Progenitor cell of endocrine pancreas (in vitro differentiated cells): ENCODE data around the gene MAP3K4. TPM values are rescaled to one million over a fixed set of nuclear protein-coding genes. Genes with fewer than 3 reads are reported as not detected.

Experiments used
- DNase-seq: peaks from one replicate; pipeline ENCODE4 v3.0.0; 2021; ENCODE audit warnings: low spot score; ENCODE audit not compliant: unreplicated experiment
- H3K27ac Mint-ChIP-seq: 2 replicates; pipeline ENCODE4 v1.8.0; 2021; ENCODE audit warnings: mild to moderate bottlenecking, moderate library complexity, mixed read lengths
- H3K27me3 Mint-ChIP-seq: 2 replicates; pipeline ENCODE4 v1.8.0; 2021; ENCODE audit warnings: mixed read lengths
- H3K36me3 Mint-ChIP-seq: 2 replicates; pipeline ENCODE4 v1.8.0; 2022; ENCODE audit warnings: mixed read lengths; ENCODE audit not compliant: insufficient read depth
- H3K4me1 Mint-ChIP-seq: 2 replicates; pipeline ENCODE4 v1.8.0; 2021; ENCODE audit warnings: low read depth, mixed read lengths
- H3K4me3 Mint-ChIP-seq: 2 replicates; pipeline ENCODE4 v1.8.0; 2021; ENCODE audit warnings: low read depth, mild to moderate bottlenecking, moderate library complexity, mixed read lengths
- H3K9me3 Mint-ChIP-seq: 2 replicates; pipeline ENCODE4 v1.8.0; 2021; ENCODE audit warnings: low read depth, mixed read lengths
- CTCF ChIP-seq: fragments of 200-600 bp; sonication (generic); IDR thresholded peaks from one replicate; pipeline ENCODE4 v1.5.0; 2021; ENCODE audit warnings: antibody characterized with exemption, mild to moderate bottlenecking; ENCODE audit not compliant: unreplicated experiment
- total RNA-seq: library from RNA; stranded (reverse); gene quantifications from 2 replicates; pipeline ENCODE4 v1.2.1, GENCODE V29; 2021

The MAP3K4 gene
- total RNA-seq, 1 donor from 2014 or later = 68.1 TPM

- Mint-ChIP-seq H3K4me3 (no peak overlapping the region), H3K4me1 (no peaks in the 10 kb centered on the region), H3K27me3 (no peaks in the 10 kb centered on the region), H3K36me3 (peaks cover 12% of the 10 kb centered on the region), H3K27ac (no peak overlapping the region), H3K9me3 (peaks cover 7% of the 10 kb centered on the region)
- DNase-seq = no peak
- TF ChIP-seq CTCF = no peak
Measured at GRCh38 chr6:161066511-161066910, 74.9 kb downstream of the MAP3K4 start.

- DNase-seq = no peak
- Mint-ChIP-seq H3K4me3 (no peak overlapping the region), H3K4me1 (no peaks in the 10 kb centered on the region), H3K9me3 (peaks cover 7% of the 10 kb centered on the region), H3K36me3 (peaks cover 9% of the 10 kb centered on the region), H3K27ac (no peak overlapping the region), H3K27me3 (no peaks in the 10 kb centered on the region)
- TF ChIP-seq CTCF = no peak
Measured at GRCh38 chr6:161067749-161068148, 76.2 kb downstream of the MAP3K4 start.

- DNase-seq = no peak
- peaks cover 9% of the 10 kb centered on the region for H3K36me3 Mint-ChIP-seq
- no peak for TF ChIP-seq CTCF
Measured at GRCh38 chr6:161068321-161068741, 76.8 kb downstream of the MAP3K4 start.

GRCh38 chr6:161073930-161074329 is 82.4 kb downstream of the MAP3K4 start:
- no peak for TF ChIP-seq CTCF
- Mint-ChIP-seq H3K27me3 (no peaks in the 10 kb centered on the region), H3K36me3 (peaks cover 5% of the 10 kb centered on the region), H3K4me3 (no peak overlapping the region), H3K4me1 (peaks cover 17% of the 10 kb centered on the region), H3K27ac (no peak overlapping the region), H3K9me3 (no peaks in the 10 kb centered on the region)
- DNase-seq = no peak

More at GRCh38 chr6:161068321-161068741, 76.8 kb downstream of the MAP3K4 start:
- no peak overlapping the region for H3K27ac Mint-ChIP-seq
- no peak overlapping the region for H3K4me3 Mint-ChIP-seq
- H3K4me1 Mint-ChIP-seq = peaks cover 2% of the 10 kb centered on the region
- peaks cover 7% of the 10 kb centered on the region for H3K9me3 Mint-ChIP-seq
- H3K27me3 Mint-ChIP-seq = no peaks in the 10 kb centered on the region

- no peak overlapping the region for H3K4me3 Mint-ChIP-seq
Measured at GRCh38 chr6:161074496-161075121, 83.0 kb downstream of the MAP3K4 start.

More at GRCh38 chr6:161074496-161075121, 83.0 kb downstream of the MAP3K4 start:
- Mint-ChIP-seq H3K27ac (peak overlapping the region; percentile 75), H3K27me3 (no peaks in the 10 kb centered on the region), H3K9me3 (no peaks in the 10 kb centered on the region), H3K4me1 (peaks cover 17% of the 10 kb centered on the region), H3K36me3 (peaks cover 6% of the 10 kb centered on the region)
- TF ChIP-seq CTCF = no peak
- no peak for DNase-seq
